Osteoblast (primary cell): Measurements from ENCODE around the gene DCAF12. TPM values are rescaled to one million over a fixed set of nuclear protein-coding genes. Genes with fewer than 3 reads are reported as not detected.

Experiments used
- DNase-seq: peaks from one replicate; pipeline ENCODE4 v3.0.0; 2011; ENCODE audit warnings: low spot score, mixed read lengths; ENCODE audit not compliant: insufficient read length; ENCODE audit errors: missing footprints
- H2AFZ ChIP-seq: 2 replicates; pipeline ENCODE4 v1.6.0; 2011; ENCODE audit warnings: mild to moderate bottlenecking, low read length
- H3K27ac ChIP-seq: 2 replicates; pipeline ENCODE4 v1.5.1; 2011; ENCODE audit warnings: mild to moderate bottlenecking, low read depth, low read length, moderate library complexity
- H3K27me3 ChIP-seq: 2 replicates; pipeline ENCODE4 v1.6.0; 2012; ENCODE audit warnings: mild to moderate bottlenecking, control low read depth, inconsistent platforms, low read length, moderate library complexity; ENCODE audit not compliant: insufficient read depth
- H3K36me3 ChIP-seq: 2 replicates; pipeline ENCODE4 v1.5.1; 2011; ENCODE audit warnings: mild to moderate bottlenecking, low read length, control low read depth, moderate library complexity; ENCODE audit not compliant: insufficient read depth
- H3K4me1 ChIP-seq: 2 replicates; pipeline ENCODE4 v1.5.1; 2011; ENCODE audit warnings: mild to moderate bottlenecking, low read length, control low read depth, moderate library complexity; ENCODE audit not compliant: insufficient read depth
- H3K4me2 ChIP-seq: 2 replicates; pipeline ENCODE4 v1.6.0; 2011; ENCODE audit warnings: mild to moderate bottlenecking, low read length; ENCODE audit not compliant: insufficient read depth
- H3K4me3 ChIP-seq: fragments of 200-600 bp; sonication (generic); 3 replicates; pipeline ENCODE4 v1.5.1; 2012; ENCODE audit warnings: mild to moderate bottlenecking, low read length, inconsistent platforms; ENCODE audit not compliant: insufficient read depth
- H3K79me2 ChIP-seq: 2 replicates; pipeline ENCODE4 v1.6.0; 2012; ENCODE audit warnings: mild to moderate bottlenecking, low read length, control low read depth, inconsistent platforms; ENCODE audit not compliant: insufficient read depth
- H3K9me3 ChIP-seq: 2 replicates; pipeline ENCODE4 v1.5.1; 2011; ENCODE audit warnings: low read depth, low read length, control low read depth
- H4K20me1 ChIP-seq: 2 replicates; pipeline ENCODE4 v1.6.0; 2012; ENCODE audit warnings: mild to moderate bottlenecking, low read length, control low read depth; ENCODE audit not compliant: insufficient read depth
- total RNA-seq: library from RNA; depleted of rRNA; stranded (reverse); fragments of >200 nt; gene quantifications from 2 replicates; pipeline ENCODE4 v1.2.3, GENCODE V29; 2012
- TF ChIP-seq, protein P1 (sequence below): IDR thresholded peaks from 2 replicates; pipeline ENCODE4 v1.5.1; 2011; ENCODE audit warnings: mild to moderate bottlenecking, low read depth, low read length, moderate library complexity; ENCODE audit errors: extremely low read depth

DCAF12 gene
- total RNA-seq, 1 donor, result 21.4 TPM

DNA sequence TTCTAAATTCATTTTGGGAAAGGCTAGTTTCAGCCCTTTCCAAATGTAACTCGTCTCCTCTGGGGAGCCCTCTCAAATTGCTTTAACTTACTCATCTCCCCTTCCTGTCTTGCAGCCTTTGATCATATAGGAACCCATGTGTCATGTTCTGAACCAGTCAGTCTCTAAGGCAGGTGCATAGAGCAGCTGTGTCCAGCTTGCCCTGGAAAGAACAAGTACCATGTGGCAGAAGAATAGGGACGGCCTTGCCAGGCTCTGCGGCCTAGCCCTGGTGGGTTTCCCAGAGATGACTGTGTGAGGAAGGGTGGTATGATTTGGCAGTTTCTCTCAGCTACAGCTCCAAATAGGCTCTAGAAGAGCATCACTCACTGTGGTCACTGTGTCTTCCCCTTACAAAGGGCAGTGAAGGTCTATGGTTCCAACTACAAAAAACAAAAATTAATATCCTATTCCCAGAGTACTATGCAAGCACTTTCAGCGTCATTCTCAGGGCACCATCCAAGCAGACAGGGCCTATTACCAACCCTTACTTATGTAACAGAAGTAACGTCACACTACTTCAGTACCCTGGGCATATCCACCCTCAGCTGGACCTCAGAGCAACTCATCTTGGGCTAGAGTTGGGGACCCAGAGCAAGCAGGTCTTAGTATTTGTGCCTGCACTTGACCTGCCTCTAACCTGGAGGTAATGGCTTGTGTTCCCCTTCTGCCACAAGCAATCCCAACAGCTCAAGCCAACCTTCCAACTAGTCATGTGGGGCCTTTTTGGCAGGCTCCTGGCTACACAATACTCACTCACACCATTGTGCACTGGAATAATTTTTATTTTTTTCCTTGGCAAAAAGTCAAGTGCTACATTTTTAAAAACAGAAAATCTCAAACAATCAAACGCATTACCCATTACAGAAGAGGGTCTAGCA, 40.7 kb downstream of the DCAF12 start:
- Histone ChIP-seq H4K20me1 (peaks cover 3% of the 10 kb centered on the region), H3K36me3 (peaks cover 44% of the 10 kb centered on the region), H3K27ac (no peak overlapping the region), H3K4me2 (no peak overlapping the region), H3K79me2 (no peaks in the 10 kb centered on the region), H3K4me3 (no peak overlapping the region), H2AFZ (no peak overlapping the region), H3K27me3 (no peaks in the 10 kb centered on the region), H3K9me3 (no peaks in the 10 kb centered on the region), H3K4me1 (no peaks in the 10 kb centered on the region)
- TF ChIP-seq, protein P1, sequence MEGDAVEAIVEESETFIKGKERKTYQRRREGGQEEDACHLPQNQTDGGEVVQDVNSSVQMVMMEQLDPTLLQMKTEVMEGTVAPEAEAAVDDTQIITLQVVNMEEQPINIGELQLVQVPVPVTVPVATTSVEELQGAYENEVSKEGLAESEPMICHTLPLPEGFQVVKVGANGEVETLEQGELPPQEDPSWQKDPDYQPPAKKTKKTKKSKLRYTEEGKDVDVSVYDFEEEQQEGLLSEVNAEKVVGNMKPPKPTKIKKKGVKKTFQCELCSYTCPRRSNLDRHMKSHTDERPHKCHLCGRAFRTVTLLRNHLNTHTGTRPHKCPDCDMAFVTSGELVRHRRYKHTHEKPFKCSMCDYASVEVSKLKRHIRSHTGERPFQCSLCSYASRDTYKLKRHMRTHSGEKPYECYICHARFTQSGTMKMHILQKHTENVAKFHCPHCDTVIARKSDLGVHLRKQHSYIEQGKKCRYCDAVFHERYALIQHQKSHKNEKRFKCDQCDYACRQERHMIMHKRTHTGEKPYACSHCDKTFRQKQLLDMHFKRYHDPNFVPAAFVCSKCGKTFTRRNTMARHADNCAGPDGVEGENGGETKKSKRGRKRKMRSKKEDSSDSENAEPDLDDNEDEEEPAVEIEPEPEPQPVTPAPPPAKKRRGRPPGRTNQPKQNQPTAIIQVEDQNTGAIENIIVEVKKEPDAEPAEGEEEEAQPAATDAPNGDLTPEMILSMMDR, result no peak
- DNase-seq, result no peak

DNA sequence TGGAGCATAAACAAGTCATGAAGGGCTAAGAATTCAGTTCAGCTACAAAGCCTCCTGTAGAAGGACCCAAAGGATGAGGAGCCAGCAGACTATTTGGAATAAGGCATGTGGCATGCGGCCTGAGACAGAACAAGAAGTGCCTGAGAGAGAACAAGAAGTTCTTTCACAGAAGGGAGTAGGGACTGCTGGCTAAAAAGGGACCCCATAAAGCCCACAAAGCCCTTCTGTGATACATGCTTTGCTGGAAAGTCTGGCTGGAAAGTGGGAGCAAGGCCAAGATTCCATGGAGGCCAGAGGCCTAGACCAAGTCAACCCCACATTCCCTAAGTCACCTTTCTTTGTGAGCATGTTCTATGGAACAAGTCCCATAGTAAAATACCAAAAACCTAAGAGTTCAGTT, 41.9 kb downstream of the DCAF12 start:
- H3K79me2 ChIP-seq, result no peaks in the 10 kb centered on the region
- no peaks in the 10 kb centered on the region for H3K9me3 ChIP-seq
- TF ChIP-seq, protein P1, result no peak
- no peak overlapping the region for H3K4me2 ChIP-seq
- H3K27me3 ChIP-seq, result no peaks in the 10 kb centered on the region
- H4K20me1 ChIP-seq, result peaks cover 3% of the 10 kb centered on the region
- H3K36me3 ChIP-seq, result peaks cover 42% of the 10 kb centered on the region
- no peak overlapping the region for H3K4me3 ChIP-seq
- H2AFZ ChIP-seq, result no peak overlapping the region
- H3K27ac ChIP-seq, result no peak overlapping the region
- no peak for DNase-seq
- no peaks in the 10 kb centered on the region for H3K4me1 ChIP-seq

DNA sequence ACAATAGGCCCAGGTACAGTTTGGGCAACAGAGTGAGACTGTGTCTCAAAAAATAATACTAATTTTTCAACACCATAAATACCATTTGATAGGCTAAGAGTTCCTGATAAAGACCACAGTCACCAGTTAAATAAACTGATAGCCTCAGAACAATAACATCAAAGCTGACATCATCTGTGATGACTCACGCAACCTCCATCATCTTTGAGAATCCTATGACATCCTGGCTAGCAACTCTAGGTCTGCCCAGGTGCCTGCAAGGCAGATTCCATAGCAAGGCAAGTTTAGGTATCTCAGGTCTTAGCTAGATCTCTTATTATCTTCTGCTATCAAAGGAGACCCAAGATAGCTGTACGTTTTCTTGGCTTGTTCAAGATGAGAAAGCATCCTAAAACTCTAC, 47.3 kb downstream of the DCAF12 start:
- TF ChIP-seq, protein P1, result no peak
- no peak overlapping the region for H2AFZ ChIP-seq
- no peaks in the 10 kb centered on the region for H3K4me1 ChIP-seq
- H3K79me2 ChIP-seq, result no peaks in the 10 kb centered on the region
- H3K4me3 ChIP-seq, result no peak overlapping the region
- no peak overlapping the region for H3K4me2 ChIP-seq
- H3K27me3 ChIP-seq, result no peaks in the 10 kb centered on the region
- peak; percentile 84 for DNase-seq
- H4K20me1 ChIP-seq, result no peaks in the 10 kb centered on the region
- no peaks in the 10 kb centered on the region for H3K36me3 ChIP-seq
- H3K27ac ChIP-seq, result no peak overlapping the region
- no peaks in the 10 kb centered on the region for H3K9me3 ChIP-seq

DNA sequence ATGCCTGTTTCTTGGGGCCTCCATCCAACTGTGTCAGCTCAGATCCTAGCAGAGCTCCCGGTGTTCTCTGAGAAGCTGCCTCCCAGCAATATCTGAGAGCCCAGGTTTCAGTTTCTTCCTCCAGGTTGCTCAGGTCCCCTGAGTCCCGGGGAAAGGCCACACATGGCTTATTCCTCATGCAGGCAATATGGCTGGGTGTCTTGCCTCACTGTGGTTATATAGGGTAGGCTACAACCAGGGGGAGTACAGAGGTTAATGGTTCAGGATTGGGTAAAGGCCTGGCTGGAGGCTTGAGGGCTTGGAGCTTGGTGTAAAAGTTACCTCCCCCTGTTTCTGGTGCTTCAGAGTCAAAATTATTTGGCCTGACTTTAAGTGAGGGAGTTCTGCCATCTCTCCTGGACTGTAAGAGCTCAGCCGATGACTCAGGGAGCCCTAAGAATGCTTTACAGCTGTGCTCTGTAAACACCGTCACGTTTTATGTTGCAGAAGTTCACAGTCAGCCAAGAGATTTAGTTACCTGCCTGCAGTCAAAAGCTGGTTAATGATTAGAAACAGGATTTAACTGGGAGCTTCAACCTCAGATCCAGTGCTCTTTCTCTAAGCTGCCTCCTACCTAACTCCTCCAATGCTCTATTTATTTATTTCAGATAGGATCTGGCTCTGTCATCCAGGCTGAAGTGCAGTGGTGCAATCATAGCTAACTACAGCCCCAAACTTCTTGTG, 53.5 kb downstream of the DCAF12 start:
- peak overlapping the region; percentile 1 for H3K4me2 ChIP-seq
- TF ChIP-seq, protein P1, result no peak
- no peak overlapping the region for H3K27ac ChIP-seq

More for the DNA sequence above, 53.5 kb downstream of the DCAF12 start:
- no peaks in the 10 kb centered on the region for H3K9me3 ChIP-seq
- no peaks in the 10 kb centered on the region for H3K27me3 ChIP-seq
- peak overlapping the region; percentile 67 for H2AFZ ChIP-seq
- H3K4me1 ChIP-seq, result peaks cover 13% of the 10 kb centered on the region
- H3K4me3 ChIP-seq, result no peak overlapping the region
- H3K79me2 ChIP-seq, result no peaks in the 10 kb centered on the region
- peak; percentile 83 for DNase-seq
- H3K36me3 ChIP-seq, result no peaks in the 10 kb centered on the region
- no peaks in the 10 kb centered on the region for H4K20me1 ChIP-seq
